HEK293 (cell line): ENCODE data around the gene RPS6KA2.

Experiments used
- CTCF ChIA-PET: fragments of 350-600 bp; formaldehyde crosslinking; extraction: SDS; loops from one replicate; lab custom pipeline; 2021; ENCODE audit warnings: antibody characterized with exemption; lab: Yijun Ruan, JAX
- POLR2A ChIA-PET: fragments of 300-600 bp; formaldehyde crosslinking; extraction: SDS; loops from one replicate; lab custom pipeline; 2020; ENCODE audit warnings: antibody characterized with exemption, inconsistent platforms; lab: Yijun Ruan, JAX
- H3K27ac ChIP-seq: fragments of 200-500 bp; sonication (Bioruptor generic); 2 replicates; pipeline ENCODE4 v1.5.1; 2014; ENCODE audit warnings: low read depth, low read length, control low read depth, inconsistent platforms; ENCODE audit errors: extremely low read depth
- H3K36me3 ChIP-seq, 2 experiments: fragments of 200-500 bp in 1 of 2; sonication (Bioruptor generic) in 1 of 2; 1 replicate in 1 of 2; 2 replicates in 1 of 2; pipeline ENCODE4 v1.5.1; 2014 to 2017; ENCODE audit warnings: inconsistent platforms in 2 of 2, low read length in 2 of 2; ENCODE audit not compliant: control insufficient read depth in 2 of 2, insufficient read depth in 1 of 2
- H3K4me1 ChIP-seq: fragments of 200-500 bp; sonication (Bioruptor generic); 2 replicates; pipeline ENCODE4 v1.5.1; 2014; ENCODE audit warnings: mild to moderate bottlenecking, low read length, inconsistent platforms; ENCODE audit not compliant: control insufficient read depth, insufficient read depth
- H3K4me3 ChIP-seq: 2 replicates; pipeline ENCODE4 v1.5.1; 2011; ENCODE audit warnings: low read depth, mild to moderate bottlenecking, control low read depth, low read length, moderate library complexity
- H3K9me3 ChIP-seq: fragments of 200-500 bp; sonication (Bioruptor generic); 2 replicates; pipeline ENCODE4 v1.5.1; 2014; ENCODE audit warnings: low read depth, low read length, inconsistent platforms; ENCODE audit not compliant: control insufficient read depth, insufficient read depth
- CTCF ChIP-seq: fragments of 450-650 bp; formaldehyde crosslinking; IDR thresholded peaks from 2 replicates; pipeline ENCODE4 v1.5.1; 2016; ENCODE audit warnings: missing biosample characterization, missing genetic modification characterization
- ELK4 ChIP-seq: IDR thresholded peaks from 2 replicates; pipeline ENCODE4 v1.6.1; 2011; ENCODE audit warnings: mild to moderate bottlenecking, low read depth, low read length, borderline replicate concordance
- HIC1 ChIP-seq: fragments of 450-650 bp; formaldehyde crosslinking; IDR thresholded peaks from 2 replicates; pipeline ENCODE4 v1.5.1; 2016; ENCODE audit warnings: missing biosample characterization, missing genetic modification characterization
- KLF8 ChIP-seq: fragments of 450-650 bp; formaldehyde crosslinking; IDR thresholded peaks from 2 replicates; pipeline ENCODE4 v1.5.1; 2016; ENCODE audit warnings: missing biosample characterization, missing genetic modification characterization
- OSR2 ChIP-seq: fragments of 450-650 bp; formaldehyde crosslinking; IDR thresholded peaks from 2 replicates; pipeline ENCODE4 v1.5.1; 2016; ENCODE audit warnings: missing biosample characterization, missing genetic modification characterization
- SP2 ChIP-seq: fragments of 450-650 bp; formaldehyde crosslinking; IDR thresholded peaks from 2 replicates; pipeline ENCODE4 v1.5.1; 2016; ENCODE audit warnings: missing biosample characterization, missing genetic modification characterization
- ZBTB8A ChIP-seq: fragments of 450-650 bp; formaldehyde crosslinking; IDR thresholded peaks from 2 replicates; pipeline ENCODE4 v1.5.1; 2016; ENCODE audit warnings: missing biosample characterization, missing genetic modification characterization
- ZFP3 ChIP-seq: fragments of 450-650 bp; formaldehyde crosslinking; IDR thresholded peaks from 2 replicates; pipeline ENCODE4 v1.5.1; 2016; ENCODE audit warnings: low read depth, missing biosample characterization, missing genetic modification characterization
- ZFP37 ChIP-seq: fragments of 450-650 bp; formaldehyde crosslinking; IDR thresholded peaks from 2 replicates; pipeline ENCODE4 v1.5.1; 2016; ENCODE audit warnings: missing biosample characterization, missing genetic modification characterization
- ZNF133 ChIP-seq: fragments of 450-650 bp; formaldehyde crosslinking; IDR thresholded peaks from 2 replicates; pipeline ENCODE4 v1.5.1; 2016; ENCODE audit warnings: missing biosample characterization, missing genetic modification characterization
- ZNF18 ChIP-seq: fragments of 450-650 bp; formaldehyde crosslinking; IDR thresholded peaks from 2 replicates; pipeline ENCODE4 v1.5.1; 2016; ENCODE audit warnings: missing biosample characterization, missing genetic modification characterization
- ZNF223 ChIP-seq: fragments of 450-650 bp; formaldehyde crosslinking; IDR thresholded peaks from 2 replicates; pipeline ENCODE4 v1.5.1; 2016; ENCODE audit warnings: missing biosample characterization, missing genetic modification characterization
- ZNF248 ChIP-seq: fragments of 450-650 bp; formaldehyde crosslinking; IDR thresholded peaks from 2 replicates; pipeline ENCODE4 v1.5.1; 2017; ENCODE audit warnings: missing biosample characterization, missing genetic modification characterization
- ZNF366 ChIP-seq: fragments of 450-650 bp; formaldehyde crosslinking; conservative IDR thresholded peaks from 2 replicates; pipeline ENCODE4 v1.5.1; 2016; ENCODE audit warnings: missing biosample characterization, missing genetic modification characterization
- ZNF37A ChIP-seq: fragments of 450-650 bp; IDR thresholded peaks from 2 replicates; pipeline ENCODE4 v1.5.1; 2018; ENCODE audit warnings: missing biosample characterization, missing genetic modification characterization
- ZNF426 ChIP-seq: fragments of 450-650 bp; formaldehyde crosslinking; IDR thresholded peaks from 2 replicates; pipeline ENCODE4 v1.5.1; 2017; ENCODE audit warnings: missing biosample characterization, missing genetic modification characterization, mild to moderate bottlenecking, inconsistent platforms, moderate library complexity
- ZNF514 ChIP-seq: fragments of 450-650 bp; formaldehyde crosslinking; IDR thresholded peaks from 2 replicates; pipeline ENCODE4 v1.5.1; 2016; ENCODE audit warnings: missing biosample characterization, missing genetic modification characterization
- ZNF518A ChIP-seq: fragments of 450-650 bp; formaldehyde crosslinking; conservative IDR thresholded peaks from 2 replicates; pipeline ENCODE4 v1.5.1; 2016; ENCODE audit warnings: low read depth, missing biosample characterization, missing genetic modification characterization
- ZNF660 ChIP-seq: fragments of 450-650 bp; IDR thresholded peaks from 2 replicates; pipeline ENCODE4 v1.5.1; 2018; ENCODE audit warnings: missing biosample characterization, mild to moderate bottlenecking, missing genetic modification characterization
- ZNF768 ChIP-seq: fragments of 450-650 bp; formaldehyde crosslinking; IDR thresholded peaks from 2 replicates; pipeline ENCODE4 v1.5.1; 2018; ENCODE audit warnings: missing biosample characterization, mild to moderate bottlenecking, missing genetic modification characterization
- ZSCAN5A ChIP-seq: fragments of 450-650 bp; formaldehyde crosslinking; IDR thresholded peaks from 2 replicates; pipeline ENCODE4 v1.5.1; 2016; ENCODE audit warnings: missing biosample characterization, missing genetic modification characterization
- ZXDB ChIP-seq: fragments of 450-650 bp; formaldehyde crosslinking; IDR thresholded peaks from 2 replicates; pipeline ENCODE4 v1.5.1; 2016; ENCODE audit warnings: missing biosample characterization, missing genetic modification characterization

RPS6KA2 gene

GRCh38 chr6:166627033-166627874 lies at the start of gene RPS6KA2:
TSS of gene RPS6KA2 (minus strand) at chr6:166627251. CDS start at chr6:166627019, 232 bp downstream.
- H3K4me3 ChIP-seq = peak within 1 kb of the TSS; percentile 47
- POLR2A ChIA-PET = interaction anchor here (0.6 to 2.8 kb wide), 38 partner anchors 9 to 474 kb away, joined by 3 to 14 read pairs (median 4); partner anchors contain the start of genes CEP43, RAMACL and RNASET2
- no peaks in the 10 kb centered on the region for H3K9me3 ChIP-seq
- H3K4me1 ChIP-seq = peaks cover 2% of the 10 kb centered on the region
- peak within 1 kb of the TSS; percentile 65; the same call in 1 of the 2 replicates for H3K27ac ChIP-seq
- CTCF ChIA-PET = interaction anchor here (0.6 to 1.1 kb wide), 5 partner anchors 72 to 246 kb away, joined by 3 to 4 read pairs (median 3); no protein-coding TSS in a partner anchor
- H3K36me3 ChIP-seq = no peaks in the 10 kb centered on the region
- no peak for TF ChIP-seq ZNF426 (tag by site-specific recombination)
- peak; percentile 93 for TF ChIP-seq KLF8 (tag by site-specific recombination)
- no peak for TF ChIP-seq CTCF (tag by site-specific recombination)
- TF ChIP-seq ZNF514 (tag by site-specific recombination) = no peak
- no peak for TF ChIP-seq ZFP37 (tag by site-specific recombination)
- TF ChIP-seq OSR2 = no peak
- no peak for TF ChIP-seq ELK4
- no peak for TF ChIP-seq ZNF18 (tag by site-specific recombination)
- no peak for TF ChIP-seq ZNF37A (tag by site-specific recombination)
- no peak for TF ChIP-seq ZNF768 (tag by site-specific recombination)
- TF ChIP-seq ZNF518A (tag by site-specific recombination) = no peak
- TF ChIP-seq HIC1 = no peak
- TF ChIP-seq ZNF223 (tag by site-specific recombination) = no peak
- no peak for TF ChIP-seq ZFP3
- TF ChIP-seq ZSCAN5A (tag by site-specific recombination) = no peak
- TF ChIP-seq ZNF133 = no peak
- peak; percentile 29; the same call in 1 of the 2 replicates for TF ChIP-seq ZXDB (tag by site-specific recombination)
- no peak for TF ChIP-seq ZNF660 (tag by site-specific recombination)
- no peak for TF ChIP-seq ZNF366 (tag by site-specific recombination)
- peak; percentile 99 for TF ChIP-seq SP2 (tag by site-specific recombination)
- TF ChIP-seq ZBTB8A = no peak
- no peak for TF ChIP-seq ZNF248 (tag by site-specific recombination)
